HEK293T (cell line): Measurements from ENCODE around the gene MAP7.

Source experiments
- CTCF ChIA-PET: fragments of 350-600 bp; formaldehyde crosslinking; extraction: SDS; loops from one replicate; lab custom pipeline; 2021; ENCODE audit warnings: antibody characterized with exemption, inconsistent platforms; lab: Yijun Ruan, JAX
- POLR2A ChIA-PET: fragments of 350-600 bp; formaldehyde crosslinking; extraction: SDS; loops from one replicate; lab custom pipeline; 2020; ENCODE audit warnings: antibody characterized with exemption, inconsistent platforms; lab: Yijun Ruan, JAX
- DNase-seq: peaks from one replicate; pipeline ENCODE4 v3.0.0; 2012; ENCODE audit warnings: mixed read lengths; ENCODE audit errors: extremely low spot score
- ARNT ChIP-seq: fragments of 450-650 bp; IDR thresholded peaks from 2 replicates; pipeline ENCODE4 v1.6.1; 2017; ENCODE audit warnings: mild to moderate bottlenecking
- BHLHE40 ChIP-seq: fragments of 450-650 bp; IDR thresholded peaks from 2 replicates; pipeline ENCODE4 v1.6.1; 2016; ENCODE audit warnings: mild to moderate bottlenecking, moderate library complexity, borderline replicate concordance
- CTBP1 ChIP-seq: fragments of 450-650 bp; IDR thresholded peaks from 2 replicates; pipeline ENCODE4 v1.6.1; 2016; ENCODE audit warnings: borderline replicate concordance
- ELF4 ChIP-seq: fragments of 450-650 bp; IDR thresholded peaks from 2 replicates; pipeline ENCODE4 v1.6.1; 2017; ENCODE audit warnings: antibody characterized with exemption
- FOXA1 ChIP-seq: fragments of 450-650 bp; IDR thresholded peaks from 2 replicates; pipeline ENCODE4 v1.6.1; 2016; ENCODE audit warnings: mild to moderate bottlenecking
- FOXK2 ChIP-seq: fragments of 450-650 bp; IDR thresholded peaks from 2 replicates; pipeline ENCODE4 v1.6.1; 2016; ENCODE audit warnings: mild to moderate bottlenecking
- FOXM1 ChIP-seq: fragments of 450-650 bp; IDR thresholded peaks from 2 replicates; pipeline ENCODE4 v1.6.1; 2017; ENCODE audit warnings: mild to moderate bottlenecking, borderline replicate concordance
- HDGF ChIP-seq: fragments of 450-650 bp; IDR thresholded peaks from 2 replicates; pipeline ENCODE4 v1.6.1; 2017; ENCODE audit warnings: antibody characterized with exemption, borderline replicate concordance
- L3MBTL2 ChIP-seq: fragments of 450-650 bp; conservative IDR thresholded peaks from 2 replicates; pipeline ENCODE4 v1.6.1; 2016; ENCODE audit warnings: mild to moderate bottlenecking
- LEF1 ChIP-seq: fragments of 450-650 bp; IDR thresholded peaks from 2 replicates; pipeline ENCODE4 v1.6.1; 2017; ENCODE audit warnings: mild to moderate bottlenecking, borderline replicate concordance
- NFRKB ChIP-seq: fragments of 450-650 bp; IDR thresholded peaks from 2 replicates; pipeline ENCODE4 v1.6.1; 2016; ENCODE audit warnings: mild to moderate bottlenecking, moderate library complexity
- SP1 ChIP-seq: fragments of 450-650 bp; IDR thresholded peaks from 2 replicates; pipeline ENCODE4 v1.6.1; 2017
- SUZ12 ChIP-seq: fragments of 450-650 bp; IDR thresholded peaks from 2 replicates; pipeline ENCODE4 v1.6.1; 2016; ENCODE audit warnings: mild to moderate bottlenecking
- TARDBP ChIP-seq: fragments of 450-650 bp; IDR thresholded peaks from 2 replicates; pipeline ENCODE4 v1.6.1; 2016
- ZNF384 ChIP-seq: fragments of 450-650 bp; IDR thresholded peaks from 2 replicates; pipeline ENCODE4 v1.6.1; 2016
- TF ChIP-seq, protein P1 (sequence below): fragments of 450-650 bp; IDR thresholded peaks from 2 replicates; pipeline ENCODE4 v1.6.1; 2016

The MAP7 gene

DNA sequence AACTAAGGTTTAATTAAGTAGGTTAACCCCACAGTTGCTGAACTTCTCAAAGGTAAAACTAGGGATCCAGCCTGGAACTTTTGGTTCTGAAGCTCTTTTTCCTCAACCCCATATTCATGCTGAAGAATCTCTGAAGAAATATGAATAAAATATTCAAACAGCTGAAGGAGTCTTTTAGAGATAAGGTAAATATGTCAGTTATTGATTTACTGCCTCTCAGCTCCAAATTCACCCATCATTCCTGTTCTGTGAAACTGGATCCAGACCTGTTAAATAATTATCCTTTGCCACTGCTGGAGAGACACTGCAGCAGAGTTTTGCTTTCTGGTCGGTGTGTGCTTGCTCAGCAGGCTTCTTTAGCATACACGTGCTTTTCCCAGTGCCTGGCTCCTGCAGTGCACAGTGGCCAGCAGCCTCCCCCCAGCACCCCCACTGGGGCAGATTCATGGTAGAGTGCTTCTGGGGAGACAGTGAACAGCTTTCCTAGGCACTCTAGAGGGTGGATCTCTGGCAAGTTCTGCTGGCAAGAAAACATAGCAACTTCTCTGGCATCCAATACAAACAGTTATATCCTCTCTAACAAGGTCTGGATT, 198.6 kb downstream of the MAP7 start:
- TF ChIP-seq FOXA1 (no peak), CTBP1 (no peak)
- TF ChIP-seq, protein P1, sequence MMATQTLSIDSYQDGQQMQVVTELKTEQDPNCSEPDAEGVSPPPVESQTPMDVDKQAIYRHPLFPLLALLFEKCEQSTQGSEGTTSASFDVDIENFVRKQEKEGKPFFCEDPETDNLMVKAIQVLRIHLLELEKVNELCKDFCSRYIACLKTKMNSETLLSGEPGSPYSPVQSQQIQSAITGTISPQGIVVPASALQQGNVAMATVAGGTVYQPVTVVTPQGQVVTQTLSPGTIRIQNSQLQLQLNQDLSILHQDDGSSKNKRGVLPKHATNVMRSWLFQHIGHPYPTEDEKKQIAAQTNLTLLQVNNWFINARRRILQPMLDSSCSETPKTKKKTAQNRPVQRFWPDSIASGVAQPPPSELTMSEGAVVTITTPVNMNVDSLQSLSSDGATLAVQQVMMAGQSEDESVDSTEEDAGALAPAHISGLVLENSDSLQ: peak; percentile 80
- ChIA-PET POLR2A (interaction anchor here (0.9 kb wide), 1 partner anchor 61 kb away, joined by 4 read pairs; no protein-coding TSS in a partner anchor), CTCF (interaction anchor here (0.7 to 1.6 kb wide), 2 partner anchors 9 to 439 kb away, joined by 3 to 6 read pairs; no protein-coding TSS in a partner anchor)
- DNase-seq: peak; percentile 31

DNA sequence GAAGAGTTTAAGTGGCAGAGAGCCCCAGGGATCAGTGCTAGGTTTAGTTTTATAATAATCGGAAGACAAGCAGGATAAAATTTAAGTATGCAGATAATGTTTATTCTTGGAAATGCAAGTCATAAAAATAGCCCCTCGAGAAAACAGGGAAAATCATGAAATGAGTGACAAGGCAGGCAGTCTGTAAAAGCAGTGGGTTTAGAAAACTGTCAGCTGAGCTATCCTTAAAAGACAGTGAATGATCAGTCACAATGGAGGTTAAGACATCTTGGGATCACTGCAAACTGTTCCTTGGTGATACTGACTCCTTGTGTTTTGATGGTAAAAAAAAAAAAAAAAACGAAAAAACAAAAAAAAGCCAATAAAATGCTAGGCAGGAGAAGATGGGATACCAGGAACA, 199.3 kb downstream of the MAP7 start:
- no peak for DNase-seq
- CTCF ChIA-PET: interaction anchor here (0.6 to 1.6 kb wide), 3 partner anchors 9 to 51 kb away, joined by 6 to 8 read pairs (median 6); no protein-coding TSS in a partner anchor
- POLR2A ChIA-PET: interaction anchor here (0.9 kb wide), 1 partner anchor 61 kb away, joined by 4 read pairs; no protein-coding TSS in a partner anchor

DNA sequence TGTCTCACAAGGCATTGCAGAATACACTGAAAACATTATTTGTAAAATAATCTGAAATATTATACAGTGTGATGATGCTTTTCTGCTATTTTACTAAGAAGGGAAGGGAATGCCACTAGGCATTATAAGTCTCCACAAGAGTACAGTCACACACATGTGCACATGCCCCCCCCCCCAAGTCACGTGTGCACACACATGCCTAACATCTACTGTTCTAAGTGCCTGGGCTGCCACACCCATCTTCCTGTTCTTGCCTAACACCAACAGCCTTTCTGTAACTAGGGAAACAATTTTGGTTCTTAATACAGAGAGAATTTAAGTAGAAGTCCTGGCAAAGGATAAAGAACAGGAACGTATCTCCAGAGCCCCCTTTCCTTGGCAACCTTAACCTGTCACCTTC, 202.4 kb downstream of the MAP7 start:
- POLR2A ChIA-PET: no interaction called here
- CTCF ChIA-PET: interaction anchor here (1.3 kb wide), 1 partner anchor 199 kb away, joined by 4 read pairs; no protein-coding TSS in a partner anchor
- no peak for DNase-seq
- TF ChIP-seq HDGF: no peak

More for the DNA sequence above, 199.3 kb downstream of the MAP7 start:
- TF ChIP-seq FOXK2 (no peak), ZNF384 (0 out of 2 replicates have a peak, but pooled peaks have one; percentile 24)

DNA sequence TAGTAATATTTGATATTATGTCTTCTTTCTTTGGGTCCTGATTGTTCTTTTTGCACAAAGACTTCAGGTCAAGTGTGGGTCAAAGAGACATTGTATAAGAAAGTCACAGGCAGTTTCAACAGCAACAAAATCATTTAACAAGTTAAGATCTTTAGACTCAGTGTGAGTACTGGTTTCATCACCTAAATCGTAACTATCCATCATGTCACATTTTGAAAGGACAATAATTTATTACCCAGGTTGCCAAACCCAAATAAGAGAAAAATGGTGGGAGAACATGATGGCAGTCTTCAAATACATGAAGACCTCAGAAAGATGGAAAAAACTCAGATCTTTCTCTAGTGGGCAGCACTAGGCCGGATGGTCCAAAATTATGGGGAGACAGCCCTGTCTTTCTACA, 205.1 kb downstream of the MAP7 start:
- no peak for DNase-seq
- no peak for TF ChIP-seq LEF1
- TF ChIP-seq CTBP1: no peak
- TF ChIP-seq L3MBTL2: no peak
- TF ChIP-seq, protein P1: 0 out of 2 replicates have a peak, but pooled peaks have one; percentile 23
- TF ChIP-seq HDGF: no peak
- TF ChIP-seq TARDBP: no peak
- TF ChIP-seq FOXM1: no peak
- ChIA-PET POLR2A (no interaction called here), CTCF (interaction anchor here (0.6 to 1.2 kb wide), 2 partner anchors 15 to 204 kb away, joined by 3 to 4 read pairs; no protein-coding TSS in a partner anchor)

DNA sequence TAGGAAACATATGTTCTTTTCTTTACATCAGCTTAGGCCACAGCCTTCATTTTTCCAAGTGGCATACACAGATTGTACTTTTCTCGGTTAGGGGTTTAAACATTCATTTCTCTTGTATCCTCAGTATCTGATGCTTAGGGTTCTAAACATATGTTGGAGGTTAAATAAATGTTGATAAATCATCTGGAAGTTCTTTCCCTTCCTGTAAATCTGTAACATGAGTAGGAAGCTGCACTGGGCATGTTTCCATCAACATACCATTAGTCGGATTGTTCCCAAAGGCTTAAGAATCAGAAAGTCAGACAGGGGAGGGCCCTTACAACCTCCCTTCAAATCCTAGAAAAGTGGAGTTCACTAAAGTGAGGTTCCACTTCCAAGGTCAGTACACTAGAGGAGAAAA, 205.8 kb downstream of the MAP7 start:
- DNase-seq: no peak
- ChIA-PET CTCF (interaction anchor here (0.6 to 1.2 kb wide), 3 partner anchors 204 to 438 kb away, joined by 4 to 7 read pairs (median 6); partner anchors contain the start of gene MAP7), POLR2A (interaction anchor here (0.9 to 1.2 kb wide), 3 partner anchors 54 to 205 kb away, joined by 3 read pairs; partner anchors contain the start of gene BCLAF1)

DNA sequence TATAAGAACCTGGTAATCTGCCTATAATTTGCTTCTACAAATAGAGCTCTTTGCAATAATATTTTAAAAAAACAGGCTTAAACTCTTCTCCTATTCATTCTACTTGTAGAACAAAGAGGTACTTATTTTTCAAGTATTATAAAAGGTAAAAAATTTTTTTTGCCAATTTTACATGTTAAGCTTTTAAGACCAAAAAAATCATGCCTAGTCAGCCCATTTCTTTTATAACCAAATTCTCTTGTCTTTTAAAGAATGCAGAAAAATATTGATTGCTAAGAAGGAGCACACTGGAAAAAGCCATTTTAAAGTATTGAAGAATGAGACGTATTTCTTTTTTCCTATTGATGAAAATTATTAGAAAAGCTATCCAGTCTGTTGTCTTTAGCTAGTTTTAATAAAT, 206.5 kb downstream of the MAP7 start:
- TF ChIP-seq HDGF (no peak), FOXM1 (no peak), ELF4 (no peak), NFRKB (no peak), BHLHE40 (no peak), L3MBTL2 (no peak), SP1 (no peak), SUZ12 (no peak), TARDBP (no peak), FOXA1 (no peak), LEF1 (no peak), ZNF384 (no peak), CTBP1 (no peak), FOXK2 (no peak), ARNT (no peak)
- TF ChIP-seq, protein P1: no peak
- DNase-seq: no peak
- ChIA-PET CTCF (interaction anchor here (0.6 to 1.2 kb wide), 4 partner anchors 205 to 1738 kb away, joined by 3 to 7 read pairs (median 4); partner anchors contain the start of genes MAP3K5 and MAP7), POLR2A (interaction anchor here (0.9 to 1.2 kb wide), 3 partner anchors 54 to 206 kb away, joined by 3 read pairs; partner anchors contain the start of gene BCLAF1)

More for the DNA sequence above, 205.8 kb downstream of the MAP7 start:
- TF ChIP-seq SUZ12 (no peak), ZNF384 (no peak), ELF4 (no peak), FOXK2 (no peak)

DNA sequence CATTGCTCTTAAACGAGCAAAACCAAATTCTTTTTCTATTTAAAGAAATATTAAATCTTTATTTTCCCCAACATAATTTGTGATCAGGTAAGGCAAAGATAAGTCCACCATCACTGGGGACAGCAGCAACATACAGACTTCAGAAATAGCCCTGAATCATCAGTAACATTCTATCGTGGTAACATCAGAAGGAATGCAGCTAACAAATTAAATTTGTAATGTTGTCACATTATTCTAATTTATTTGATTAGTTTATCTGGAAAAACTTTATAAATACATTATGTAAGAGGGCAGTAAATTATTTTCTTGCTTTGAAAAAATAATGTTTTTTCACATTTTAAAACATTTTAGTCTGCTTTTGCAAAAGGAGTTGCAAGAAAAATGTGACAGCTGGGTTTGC, 206.9 kb downstream of the MAP7 start:
- POLR2A ChIA-PET: no interaction called here
- CTCF ChIA-PET: interaction anchor here (0.6 to 2.7 kb wide), 4 partner anchors 8 to 1738 kb away, joined by 3 to 23 read pairs (median 6); partner anchors contain the start of gene MAP7
- DNase-seq: no peak
- TF ChIP-seq ARNT (no peak), SUZ12 (no peak), FOXM1 (no peak), ZNF384 (no peak), NFRKB (no peak), FOXK2 (no peak), HDGF (no peak), ELF4 (no peak), BHLHE40 (no peak), SP1 (no peak), CTBP1 (no peak), LEF1 (no peak), TARDBP (no peak), FOXA1 (no peak), L3MBTL2 (no peak)
- TF ChIP-seq, protein P1: no peak
